Loucy (cell line): Measurements from ENCODE around the gene MAD1L1.

Source experiments
- H2AFZ ChIP-seq: fragments of 200-600 bp; sonication (generic); 2 replicates; pipeline ENCODE4 v1.6.0; 2016; ENCODE audit warnings: antibody characterized with exemption, mild to moderate bottlenecking, low read length, moderate library complexity
- H3F3A ChIP-seq: fragments of 200-600 bp; 2 replicates; pipeline ENCODE4 v1.6.0; 2016; ENCODE audit warnings: antibody characterized with exemption, low read depth, mild to moderate bottlenecking
- H3K27me3 ChIP-seq: fragments of 200-600 bp; sonication (generic); 2 replicates; pipeline ENCODE4 v1.6.1; 2014; ENCODE audit warnings: low read length, mild to moderate bottlenecking; ENCODE audit not compliant: insufficient read depth, poor library complexity, severe bottlenecking
- H3K36me3 ChIP-seq: fragments of 200-600 bp; sonication (generic); 2 replicates; pipeline ENCODE4 v1.6.1; 2016; ENCODE audit warnings: low read length; ENCODE audit not compliant: insufficient read depth
- H3K4me1 ChIP-seq: fragments of 200-600 bp; sonication (generic); 2 replicates; pipeline ENCODE4 v1.5.1; 2014; ENCODE audit warnings: low read length, mild to moderate bottlenecking; ENCODE audit not compliant: insufficient read depth, poor library complexity, severe bottlenecking
- H3K4me2 ChIP-seq: fragments of 200-600 bp; sonication (generic); 2 replicates; pipeline ENCODE4 v1.6.0; 2014; ENCODE audit warnings: antibody characterized with exemption, low read length, low read depth, mild to moderate bottlenecking; ENCODE audit not compliant: poor library complexity, severe bottlenecking
- H3K4me3 ChIP-seq: fragments of 200-600 bp; sonication (generic); 2 replicates; pipeline ENCODE4 v1.5.1; 2014; ENCODE audit warnings: low read length, mild to moderate bottlenecking, mixed read lengths; ENCODE audit not compliant: poor library complexity, severe bottlenecking
- H3K79me2 ChIP-seq: fragments of 200-600 bp; sonication (generic); 2 replicates; pipeline ENCODE4 v1.6.1; 2014; ENCODE audit warnings: low read length; ENCODE audit not compliant: insufficient read depth
- H3K9ac ChIP-seq: fragments of 200-600 bp; sonication (generic); 2 replicates; pipeline ENCODE4 v1.6.0; 2014; ENCODE audit warnings: mild to moderate bottlenecking, low read depth, low read length, moderate library complexity; ENCODE audit not compliant: poor library complexity, severe bottlenecking
- H3K9me2 ChIP-seq: fragments of 200-600 bp; sonication (generic); replicated peaks from 2 replicates; pipeline ENCODE4 v1.6.1; 2016; ENCODE audit warnings: low read depth, low read length, mixed read lengths
- H3K9me3 ChIP-seq: fragments of 200-600 bp; sonication (generic); 2 replicates; pipeline ENCODE4 v1.6.1; 2014; ENCODE audit warnings: mild to moderate bottlenecking, antibody characterized with exemption, low read length, low read depth; ENCODE audit not compliant: insufficient read depth
- H4K20me1 ChIP-seq: fragments of 200-600 bp; sonication (generic); 2 replicates; pipeline ENCODE4 v1.6.0; 2014; ENCODE audit warnings: antibody characterized with exemption, low read length, mild to moderate bottlenecking; ENCODE audit not compliant: insufficient read depth, poor library complexity, severe bottlenecking
- EZH2phosphoT487 ChIP-seq: fragments of 200-600 bp; IDR thresholded peaks from 2 replicates; pipeline ENCODE4 v1.6.1; 2018; ENCODE audit warnings: antibody characterized with exemption, mild to moderate bottlenecking, moderate library complexity, borderline replicate concordance
- TF ChIP-seq, protein P1 (sequence below): fragments of 200-600 bp; sonication (generic); conservative IDR thresholded peaks from 2 replicates; pipeline ENCODE4 v1.5.1; 2014; ENCODE audit warnings: mild to moderate bottlenecking, antibody characterized with exemption, low read length

The MAD1L1 gene

GRCh38 chr7:1787681-1788235 lies 445.0 kb downstream of the MAD1L1 start:
- H3K9ac ChIP-seq = no peak overlapping the region
- H3K9me3 ChIP-seq = no peaks in the 10 kb centered on the region; the same call in 1 of the 2 replicates
- H4K20me1 ChIP-seq = no peaks in the 10 kb centered on the region
- H3F3A ChIP-seq = no peaks in the 10 kb centered on the region
- H3K27me3 ChIP-seq = no peaks in the 10 kb centered on the region
- H2AFZ ChIP-seq = no peak overlapping the region
- H3K4me3 ChIP-seq = no peak overlapping the region
- H3K79me2 ChIP-seq = no peaks in the 10 kb centered on the region
- H3K9me2 ChIP-seq = no peaks in the 10 kb centered on the region
- no peaks in the 10 kb centered on the region for H3K36me3 ChIP-seq
- H3K4me2 ChIP-seq = no peak overlapping the region
- H3K4me1 ChIP-seq = no peaks in the 10 kb centered on the region
- TF ChIP-seq, protein P1, sequence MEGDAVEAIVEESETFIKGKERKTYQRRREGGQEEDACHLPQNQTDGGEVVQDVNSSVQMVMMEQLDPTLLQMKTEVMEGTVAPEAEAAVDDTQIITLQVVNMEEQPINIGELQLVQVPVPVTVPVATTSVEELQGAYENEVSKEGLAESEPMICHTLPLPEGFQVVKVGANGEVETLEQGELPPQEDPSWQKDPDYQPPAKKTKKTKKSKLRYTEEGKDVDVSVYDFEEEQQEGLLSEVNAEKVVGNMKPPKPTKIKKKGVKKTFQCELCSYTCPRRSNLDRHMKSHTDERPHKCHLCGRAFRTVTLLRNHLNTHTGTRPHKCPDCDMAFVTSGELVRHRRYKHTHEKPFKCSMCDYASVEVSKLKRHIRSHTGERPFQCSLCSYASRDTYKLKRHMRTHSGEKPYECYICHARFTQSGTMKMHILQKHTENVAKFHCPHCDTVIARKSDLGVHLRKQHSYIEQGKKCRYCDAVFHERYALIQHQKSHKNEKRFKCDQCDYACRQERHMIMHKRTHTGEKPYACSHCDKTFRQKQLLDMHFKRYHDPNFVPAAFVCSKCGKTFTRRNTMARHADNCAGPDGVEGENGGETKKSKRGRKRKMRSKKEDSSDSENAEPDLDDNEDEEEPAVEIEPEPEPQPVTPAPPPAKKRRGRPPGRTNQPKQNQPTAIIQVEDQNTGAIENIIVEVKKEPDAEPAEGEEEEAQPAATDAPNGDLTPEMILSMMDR = no peak
- TF ChIP-seq EZH2phosphoT487 = no peak

GRCh38 chr7:1787241-1787640 lies 445.5 kb downstream of the MAD1L1 start:
- Histone ChIP-seq H3K4me2 (no peak overlapping the region), H3K4me3 (no peak overlapping the region), H3F3A (no peaks in the 10 kb centered on the region), H3K36me3 (no peaks in the 10 kb centered on the region), H3K79me2 (no peaks in the 10 kb centered on the region), H4K20me1 (no peaks in the 10 kb centered on the region), H3K9me2 (no peaks in the 10 kb centered on the region), H3K9me3 (no peaks in the 10 kb centered on the region; the same call in 1 of the 2 replicates), H3K27me3 (no peaks in the 10 kb centered on the region), H2AFZ (no peak overlapping the region), H3K9ac (no peak overlapping the region), H3K4me1 (no peaks in the 10 kb centered on the region)
- TF ChIP-seq EZH2phosphoT487 = no peak
- TF ChIP-seq, protein P1 = no peak

GRCh38 chr7:1785839-1786238 lies 446.9 kb downstream of the MAD1L1 start:
- Histone ChIP-seq H3K9me2 (no peaks in the 10 kb centered on the region), H3K9ac (no peak overlapping the region), H3K9me3 (no peaks in the 10 kb centered on the region; the same call in 1 of the 2 replicates), H3K79me2 (no peaks in the 10 kb centered on the region), H3F3A (no peaks in the 10 kb centered on the region), H3K36me3 (no peaks in the 10 kb centered on the region), H2AFZ (no peak overlapping the region), H3K27me3 (no peaks in the 10 kb centered on the region), H3K4me3 (no peak overlapping the region), H3K4me1 (no peaks in the 10 kb centered on the region), H4K20me1 (no peaks in the 10 kb centered on the region), H3K4me2 (no peak overlapping the region)
- TF ChIP-seq EZH2phosphoT487 = no peak
- TF ChIP-seq, protein P1 = no peak
